ENCODE measurements around the gene WDR36.

GRCh38 chr5:111135363-111135762 lies 43.2 kb downstream of the WDR36 start:
- TF ChIP-seq POLR2A (IDR thresholded peaks at IDR 0.05) (no peak), CTCF (IDR thresholded peaks at IDR 0.05) (no peak)
